Activated CD8-positive, alpha-beta T cell treated with anti-CD3 and anti-CD28 coated beads for 36 hours (primary cell): ENCODE data around the gene TP53BP1. TPM values are rescaled to one million over a fixed set of nuclear protein-coding genes. Genes with fewer than 3 reads are reported as not detected.

Experiments used
- ATAC-seq: fragments of 200-7000 bp; cut with Tn5 transposase; one replicate; pipeline ENCODE4 v1.10.0; 2021; ENCODE audit warnings: mild to moderate bottlenecking, moderate library complexity
- CTCF ChIA-PET: fragments of 350-600 bp; sonication (Branson Sonifier 250); formaldehyde crosslinking; loops from one replicate; lab custom pipeline; 2021; ENCODE audit warnings: antibody characterized with exemption; lab: Charles Lee
- POLR2A ChIA-PET: fragments of 350-600 bp; sonication (Branson Sonifier 250); formaldehyde crosslinking; loops from one replicate; lab custom pipeline; 2021; ENCODE audit warnings: antibody characterized with exemption; lab: Charles Lee
- DNase-seq: peaks from one replicate; pipeline ENCODE4 v3.0.0-alpha.2; 2020
- H3K27ac Mint-ChIP-seq: one replicate; pipeline ENCODE4 v1.8.0; 2021; ENCODE audit warnings: mild to moderate bottlenecking, mixed read lengths
- H3K27me3 Mint-ChIP-seq: one replicate; pipeline ENCODE4 v1.8.0; 2021; ENCODE audit warnings: mixed read lengths
- H3K36me3 Mint-ChIP-seq: one replicate; pipeline ENCODE4 v1.8.0; 2021; ENCODE audit warnings: low read depth, mixed read lengths
- H3K4me1 Mint-ChIP-seq: one replicate; pipeline ENCODE4 v1.8.0; 2021; ENCODE audit warnings: low read depth, mixed read lengths
- H3K4me3 Mint-ChIP-seq: one replicate; pipeline ENCODE4 v1.8.0; 2021; ENCODE audit warnings: mild to moderate bottlenecking, moderate library complexity, mixed read lengths
- H3K9me3 Mint-ChIP-seq: one replicate; pipeline ENCODE4 v1.8.0; 2021; ENCODE audit warnings: mixed read lengths
- CTCF ChIP-seq: fragments of 200-600 bp; IDR thresholded peaks from one replicate; pipeline ENCODE4 v1.8.0; 2022; ENCODE audit warnings: antibody characterized with exemption, mild to moderate bottlenecking
- intact Hi-C: fragments of 100-400 bp; cut with micrococcal nuclease; formaldehyde crosslinking; loops from one replicate; pipeline ENCODE4 v1.10.0; 2022
- total RNA-seq, 2 experiments: library from RNA; stranded (reverse); gene quantifications; one replicate each; pipeline ENCODE4 v1.2.3, GENCODE V29; 2021

The TP53BP1 gene
- total RNA-seq, 2 experiments from 2014 or later: 20.6 to 23.0 TPM

GRCh38 chr15:43390723-43391122 lies 102.2 kb downstream of the TP53BP1 start:
- peaks cover 43% of the 10 kb centered on the region for H3K36me3 Mint-ChIP-seq
- no peak overlapping the region for H3K27ac Mint-ChIP-seq
- CTCF ChIA-PET: interaction anchor here (2.5 kb wide), 1 partner anchor 15 kb away, joined by 7 read pairs; no protein-coding TSS in a partner anchor
- H3K4me3 Mint-ChIP-seq: no peak overlapping the region
- POLR2A ChIA-PET: interaction anchor here (0.6 kb wide), 1 partner anchor 14 kb away, joined by 3 read pairs; no protein-coding TSS in a partner anchor
- DNase-seq (no peak), ATAC-seq (no peak)
- no peaks in the 10 kb centered on the region for H3K27me3 Mint-ChIP-seq
- intact Hi-C loops: no loop called here
- no peak for TF ChIP-seq CTCF
- H3K9me3 Mint-ChIP-seq: no peaks in the 10 kb centered on the region
- no peaks in the 10 kb centered on the region for H3K4me1 Mint-ChIP-seq

- Mint-ChIP-seq H3K4me3 (no peak overlapping the region), H3K36me3 (peaks cover 52% of the 10 kb centered on the region), H3K9me3 (no peaks in the 10 kb centered on the region), H3K27ac (no peak overlapping the region), H3K4me1 (no peaks in the 10 kb centered on the region), H3K27me3 (no peaks in the 10 kb centered on the region)
- ChIA-PET CTCF (interaction anchor here (1.2 kb wide), 1 partner anchor 158 kb away, joined by 3 read pairs; no protein-coding TSS in a partner anchor), POLR2A (interaction anchor here (1.1 kb wide), 1 partner anchor 13 kb away, joined by 3 read pairs; the partner anchor contains the start of genes TUBGCP4 and ZSCAN29)
- ATAC-seq (no peak), DNase-seq (no peak)
- no peak for TF ChIP-seq CTCF
- intact Hi-C loops: no loop called here
Observed at GRCh38 chr15:43383070-43383469, 109.9 kb downstream of the TP53BP1 start.

- no peak for DNase-seq
- Mint-ChIP-seq H3K27ac (no peak overlapping the region), H3K27me3 (no peaks in the 10 kb centered on the region), H3K9me3 (no peaks in the 10 kb centered on the region), H3K4me3 (no peak overlapping the region), H3K36me3 (peaks cover 58% of the 10 kb centered on the region), H3K4me1 (no peaks in the 10 kb centered on the region)
- ChIA-PET CTCF (interaction anchor here (0.7 kb wide), 1 partner anchor 64 kb away, joined by 3 read pairs; no protein-coding TSS in a partner anchor), POLR2A (interaction anchor here (1.1 kb wide), 1 partner anchor 12 kb away, joined by 3 read pairs; the partner anchor contains the start of genes TUBGCP4 and ZSCAN29)
- ATAC-seq: no peak
- intact Hi-C loops: no loop called here
- TF ChIP-seq CTCF: no peak
Observed at GRCh38 chr15:43382310-43382709, 110.6 kb downstream of the TP53BP1 start.

- no peak for TF ChIP-seq CTCF
- intact Hi-C loops: no loop called here
- DNase-seq (no peak), ATAC-seq (no peak)
- H3K9me3 Mint-ChIP-seq: no peaks in the 10 kb centered on the region
- POLR2A ChIA-PET: interaction anchor here (0.6 kb wide), 1 partner anchor 26 kb away, joined by 4 read pairs; no protein-coding TSS in a partner anchor
- H3K4me1 Mint-ChIP-seq: peaks cover 12% of the 10 kb centered on the region
- no peaks in the 10 kb centered on the region for H3K27me3 Mint-ChIP-seq
- no peak overlapping the region for H3K27ac Mint-ChIP-seq
- H3K4me3 Mint-ChIP-seq: no peak overlapping the region
- H3K36me3 Mint-ChIP-seq: peaks cover 51% of the 10 kb centered on the region
- CTCF ChIA-PET: interaction anchor here (1.0 kb wide), 1 partner anchor 153 kb away, joined by 3 read pairs; no protein-coding TSS in a partner anchor
Observed at GRCh38 chr15:43378601-43379000, 114.4 kb downstream of the TP53BP1 start.

- DNase-seq (peak; percentile 61), ATAC-seq (peak; percentile 76)
- Mint-ChIP-seq H3K27me3 (no peaks in the 10 kb centered on the region), H3K4me1 (peaks cover 28% of the 10 kb centered on the region), H3K36me3 (peaks cover 49% of the 10 kb centered on the region), H3K4me3 (no peak overlapping the region), H3K27ac (no peak overlapping the region), H3K9me3 (no peaks in the 10 kb centered on the region)
- ChIA-PET POLR2A (interaction anchor here (0.5 kb wide), 1 partner anchor 14 kb away, joined by 3 read pairs; no protein-coding TSS in a partner anchor), CTCF (interaction anchor here (0.7 to 1.7 kb wide), 27 partner anchors 9 to 370 kb away, joined by 3 to 11 read pairs (median 3); no protein-coding TSS in a partner anchor)
- intact Hi-C loops: no loop called here
- peak; percentile 90 for TF ChIP-seq CTCF
Observed at GRCh38 chr15:43376017-43376705, 116.8 kb downstream of the TP53BP1 start.
